ENCODE data around the gene CDH4. TPM values are rescaled to one million over a fixed set of nuclear protein-coding genes. Genes with fewer than 3 reads are reported as not detected.

The CDH4 gene
- total RNA-seq, 1 experiment from 2014 or later = not detected

GRCh38 chr20:61372137-61373054, 120.3 kb downstream of the CDH4 start:
- Histone ChIP-seq H4K20me1 (ENCODE audit: insufficient read depth) (no peaks in the 10 kb centered on the region), H3K36me3 (ENCODE audit: low read depth) (no peaks in the 10 kb centered on the region), H3K9me2 (ENCODE audit: insufficient read depth) (no peaks in the 10 kb centered on the region), H3K9me3 (ENCODE audit: insufficient read depth, low read depth) (no peaks in the 10 kb centered on the region), H3F3A (ENCODE audit: insufficient read depth, low read depth) (no peaks in the 10 kb centered on the region), H3K27me3 (ENCODE audit: insufficient read depth, low read depth) (peaks cover 78% of the 10 kb centered on the region), H2AFZ (no peak overlapping the region), H3K79me2 (ENCODE audit: low read depth) (no peaks in the 10 kb centered on the region), H3K4me1 (replicated peaks; ENCODE audit: insufficient read depth) (no peaks in the 10 kb centered on the region), H3K4me3 (no peak overlapping the region), H3K4me2 (no peak overlapping the region), H3K27ac (no peak overlapping the region)
- ChIA-PET CTCF (no interaction called here), POLR2A (ENCODE audit: unreplicated experiment) (no interaction called here)
- no peak for DNase-seq
- TF ChIP-seq, protein P1, sequence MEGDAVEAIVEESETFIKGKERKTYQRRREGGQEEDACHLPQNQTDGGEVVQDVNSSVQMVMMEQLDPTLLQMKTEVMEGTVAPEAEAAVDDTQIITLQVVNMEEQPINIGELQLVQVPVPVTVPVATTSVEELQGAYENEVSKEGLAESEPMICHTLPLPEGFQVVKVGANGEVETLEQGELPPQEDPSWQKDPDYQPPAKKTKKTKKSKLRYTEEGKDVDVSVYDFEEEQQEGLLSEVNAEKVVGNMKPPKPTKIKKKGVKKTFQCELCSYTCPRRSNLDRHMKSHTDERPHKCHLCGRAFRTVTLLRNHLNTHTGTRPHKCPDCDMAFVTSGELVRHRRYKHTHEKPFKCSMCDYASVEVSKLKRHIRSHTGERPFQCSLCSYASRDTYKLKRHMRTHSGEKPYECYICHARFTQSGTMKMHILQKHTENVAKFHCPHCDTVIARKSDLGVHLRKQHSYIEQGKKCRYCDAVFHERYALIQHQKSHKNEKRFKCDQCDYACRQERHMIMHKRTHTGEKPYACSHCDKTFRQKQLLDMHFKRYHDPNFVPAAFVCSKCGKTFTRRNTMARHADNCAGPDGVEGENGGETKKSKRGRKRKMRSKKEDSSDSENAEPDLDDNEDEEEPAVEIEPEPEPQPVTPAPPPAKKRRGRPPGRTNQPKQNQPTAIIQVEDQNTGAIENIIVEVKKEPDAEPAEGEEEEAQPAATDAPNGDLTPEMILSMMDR (conservative IDR thresholded peaks at IDR 0.05) = no peak
- TF ChIP-seq EZH2 (IDR thresholded peaks at IDR 0.05; ENCODE audit: low read depth) = no peak
- intact Hi-C loops (cut with micrococcal nuclease; ENCODE audit: unreplicated experiment) = no loop called here
- BruUV-seq (replicated peaks) = no TSS peak

DNA sequence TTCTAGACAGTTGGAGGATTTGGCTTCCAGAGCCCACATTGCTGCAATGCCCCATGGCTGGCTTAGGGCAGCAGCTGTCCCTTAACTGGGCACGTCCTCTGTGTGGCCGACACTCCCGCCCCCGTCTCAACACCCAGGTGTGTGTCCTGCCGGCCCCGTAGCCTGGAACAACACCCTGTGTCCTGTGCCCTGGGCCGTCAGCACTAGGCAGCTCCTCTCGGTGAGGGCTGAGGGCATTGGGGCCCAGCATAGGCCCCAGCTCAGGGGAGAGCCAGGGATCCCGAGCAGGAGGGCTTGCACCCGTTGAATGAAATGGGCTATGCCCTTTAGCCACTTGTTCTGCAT, 121.0 kb downstream of the CDH4 start:
- Histone ChIP-seq H3K4me1 (replicated peaks; ENCODE audit: insufficient read depth) (no peaks in the 10 kb centered on the region), H3F3A (ENCODE audit: insufficient read depth, low read depth) (no peaks in the 10 kb centered on the region), H3K27ac (no peak overlapping the region), H3K9me3 (ENCODE audit: insufficient read depth, low read depth) (no peaks in the 10 kb centered on the region), H3K79me2 (ENCODE audit: low read depth) (no peaks in the 10 kb centered on the region), H4K20me1 (ENCODE audit: insufficient read depth) (no peaks in the 10 kb centered on the region), H3K27me3 (ENCODE audit: insufficient read depth, low read depth) (peaks cover 80% of the 10 kb centered on the region), H3K4me2 (no peak overlapping the region), H3K4me3 (no peak overlapping the region), H3K36me3 (ENCODE audit: low read depth) (no peaks in the 10 kb centered on the region), H3K9me2 (ENCODE audit: insufficient read depth) (no peaks in the 10 kb centered on the region), H2AFZ (no peak overlapping the region)
- intact Hi-C loops (cut with micrococcal nuclease; ENCODE audit: unreplicated experiment) = no loop called here
- no peak for DNase-seq
- BruUV-seq (replicated peaks) = no TSS peak
- POLR2A ChIA-PET (ENCODE audit: unreplicated experiment) = no interaction called here
- no peak for TF ChIP-seq EZH2 (IDR thresholded peaks at IDR 0.05; ENCODE audit: low read depth)
- TF ChIP-seq, protein P1 (conservative IDR thresholded peaks at IDR 0.05) = no peak
- CTCF ChIA-PET = no interaction called here

DNA sequence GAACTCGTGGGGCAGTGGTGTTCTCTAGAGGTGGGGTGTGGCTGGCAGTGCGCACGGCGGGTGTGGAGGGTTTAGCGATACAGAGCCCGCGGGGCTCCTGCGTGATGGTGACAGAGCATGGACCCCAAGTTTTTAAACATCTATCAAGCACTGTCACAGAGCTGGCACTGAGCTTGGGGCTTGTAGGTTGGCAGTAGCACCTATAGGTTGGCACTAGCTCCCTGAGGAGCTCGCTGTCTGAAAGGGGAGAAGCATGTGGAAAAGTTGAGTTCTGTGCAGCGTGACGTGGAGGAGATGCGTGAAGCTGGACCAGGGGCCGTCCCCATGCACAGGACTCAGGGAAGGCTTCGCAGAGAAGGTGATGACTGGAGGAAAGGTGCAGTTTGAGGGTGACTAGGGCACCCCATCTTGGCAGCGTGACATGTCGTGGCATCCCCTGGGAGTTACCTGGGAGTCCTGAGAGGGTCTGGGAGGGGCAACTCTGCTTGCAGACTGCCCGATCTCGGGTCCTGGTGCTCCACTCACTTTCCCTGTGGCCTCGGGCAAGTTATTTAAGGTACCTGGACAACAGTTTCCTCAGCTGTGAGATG, 122.0 kb downstream of the CDH4 start:
- no peak overlapping the region for H2AFZ ChIP-seq
- intact Hi-C loops (cut with micrococcal nuclease; ENCODE audit: unreplicated experiment) = no loop called here
- no peaks in the 10 kb centered on the region for H3F3A ChIP-seq (ENCODE audit: insufficient read depth, low read depth)
- peaks cover 79% of the 10 kb centered on the region for H3K27me3 ChIP-seq (ENCODE audit: insufficient read depth, low read depth)
- H3K9me2 ChIP-seq (ENCODE audit: insufficient read depth) = no peaks in the 10 kb centered on the region
- H3K4me1 ChIP-seq (replicated peaks; ENCODE audit: insufficient read depth) = no peaks in the 10 kb centered on the region
- no peak overlapping the region for H3K27ac ChIP-seq
- TF ChIP-seq, protein P1 (conservative IDR thresholded peaks at IDR 0.05) = no peak
- TF ChIP-seq EZH2 (IDR thresholded peaks at IDR 0.05; ENCODE audit: low read depth) = no peak
- no peak for DNase-seq
- BruUV-seq (replicated peaks) = no TSS peak
- H3K9me3 ChIP-seq (ENCODE audit: insufficient read depth, low read depth) = no peaks in the 10 kb centered on the region
- H3K4me2 ChIP-seq = no peak overlapping the region
- H3K4me3 ChIP-seq = no peak overlapping the region
- H3K36me3 ChIP-seq (ENCODE audit: low read depth) = no peaks in the 10 kb centered on the region
- CTCF ChIA-PET = no interaction called here
- POLR2A ChIA-PET (ENCODE audit: unreplicated experiment) = no interaction called here
- no peaks in the 10 kb centered on the region for H3K79me2 ChIP-seq (ENCODE audit: low read depth)
- H4K20me1 ChIP-seq (ENCODE audit: insufficient read depth) = no peaks in the 10 kb centered on the region
